ENCODE results near the gene CYP2B6.
A peak's percentile ranks its signal among the peaks of the same experiment; 100 is the strongest.
"Not testable (repeated sequence)": the region's sequence is repeated elsewhere in the genome, so short reads cannot be mapped to it uniquely, and the experiment has no call there.

The CYP2B6 gene

GRCh38 chr19:40981591-40981990 is 9.5 kb upstream of the CYP2B6 start:
- no peak for DNase-seq

- peak; percentile 14 for DNase-seq
These were observed 8.4 kb upstream of the CYP2B6 start for GRCh38 chr19:40982594-40983101.

DNA sequence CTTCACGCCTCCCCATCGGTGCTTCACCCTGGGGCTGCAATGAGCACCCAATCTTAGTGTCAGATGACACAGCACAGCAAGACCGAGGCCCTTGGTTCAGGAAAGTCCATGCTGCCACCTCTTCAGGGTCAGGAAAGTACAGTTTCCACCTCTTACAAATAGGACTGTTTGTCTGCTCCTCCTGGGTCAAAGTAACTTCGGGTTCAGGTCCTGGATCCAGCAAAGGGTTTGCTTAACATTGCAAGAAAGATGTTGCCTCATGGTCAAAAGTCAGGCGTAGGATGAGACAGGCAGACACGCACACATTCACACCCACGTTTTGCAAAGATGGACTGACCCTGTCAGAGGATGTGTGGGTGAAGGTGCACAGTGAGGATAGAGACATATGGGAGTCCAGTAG is 1.6 kb upstream of the CYP2B6 start:
- DNase-seq: no peak

GRCh38 chr19:40995355-40995754 is 4.3 kb downstream of the CYP2B6 start:
- no peak for DNase-seq

DNA sequence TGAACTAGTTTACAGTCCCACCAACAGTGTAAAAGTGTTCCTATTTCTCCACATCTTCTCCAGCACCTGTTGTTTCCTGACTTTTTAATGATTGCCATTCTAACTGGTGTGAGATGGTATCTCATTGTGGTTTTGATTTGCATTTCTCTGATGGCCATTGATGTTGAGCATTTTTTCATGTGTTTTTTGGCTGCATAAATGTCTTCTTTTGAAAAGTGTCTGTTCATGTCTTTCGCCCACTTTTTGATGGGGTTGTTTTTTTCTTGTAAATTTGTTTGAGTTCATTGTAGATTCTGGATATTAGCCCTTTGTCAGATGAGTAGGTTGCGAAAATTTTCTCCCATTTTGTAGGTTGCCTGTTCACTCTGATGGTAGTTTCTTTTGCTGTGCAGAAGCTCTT is 7.9 kb downstream of the CYP2B6 start:
- DNase-seq: not testable (repeated sequence)

DNA sequence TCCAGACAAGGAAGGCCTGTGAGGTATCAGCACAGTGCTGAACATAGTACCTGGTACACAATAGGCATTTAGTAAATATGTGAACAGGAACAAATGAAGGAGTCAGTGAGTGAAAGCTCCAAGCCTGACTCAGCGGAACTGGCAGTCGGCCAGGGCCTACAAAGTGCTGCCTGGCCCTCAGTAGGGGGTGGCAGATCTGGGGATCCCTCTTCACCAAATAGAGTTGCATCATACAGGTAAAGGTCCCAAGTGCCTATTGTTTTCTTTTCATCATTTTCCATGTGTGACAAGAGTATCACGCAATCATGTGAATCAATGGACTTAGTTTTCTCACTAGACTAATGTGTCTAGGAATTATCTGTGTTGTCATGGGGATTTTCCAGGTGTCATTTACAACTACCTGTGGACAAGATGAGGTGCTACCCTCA is 9.2 kb downstream of the CYP2B6 start:
- DNase-seq: no peak

DNA sequence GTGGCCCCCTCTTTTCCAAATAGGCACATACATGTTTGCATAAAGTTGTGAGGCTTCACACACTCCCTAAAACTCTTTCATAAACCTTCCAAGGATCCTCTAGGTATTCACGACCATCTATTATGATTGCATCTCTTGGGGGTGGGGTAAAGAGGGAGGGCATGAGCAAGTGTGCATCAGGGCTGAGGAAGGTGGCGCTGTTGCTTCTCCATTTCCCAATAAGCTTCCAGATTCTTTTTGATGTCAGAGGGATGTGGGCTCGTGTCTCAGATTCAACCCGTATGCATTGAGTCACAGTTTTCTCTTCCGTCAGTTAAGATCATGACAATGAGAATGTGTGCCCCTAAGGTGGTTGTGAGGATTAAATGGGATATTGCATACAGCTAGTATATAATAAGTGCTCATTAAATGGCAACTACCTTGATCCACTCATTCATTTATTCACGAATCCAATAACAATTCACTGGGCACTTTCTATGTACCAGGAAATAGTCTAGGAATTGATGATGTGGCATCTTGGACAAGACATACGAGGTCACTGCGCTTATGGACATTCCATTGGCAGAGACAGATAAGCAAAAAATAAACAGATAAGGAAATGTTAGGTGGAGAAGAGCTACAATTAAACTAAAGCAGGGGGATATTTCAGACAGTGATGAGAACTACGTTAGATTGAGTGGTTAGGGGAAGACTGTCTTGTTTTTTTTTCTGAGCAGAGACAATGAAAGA is 10.3 kb downstream of the CYP2B6 start:
- DNase-seq: no peak

DNA sequence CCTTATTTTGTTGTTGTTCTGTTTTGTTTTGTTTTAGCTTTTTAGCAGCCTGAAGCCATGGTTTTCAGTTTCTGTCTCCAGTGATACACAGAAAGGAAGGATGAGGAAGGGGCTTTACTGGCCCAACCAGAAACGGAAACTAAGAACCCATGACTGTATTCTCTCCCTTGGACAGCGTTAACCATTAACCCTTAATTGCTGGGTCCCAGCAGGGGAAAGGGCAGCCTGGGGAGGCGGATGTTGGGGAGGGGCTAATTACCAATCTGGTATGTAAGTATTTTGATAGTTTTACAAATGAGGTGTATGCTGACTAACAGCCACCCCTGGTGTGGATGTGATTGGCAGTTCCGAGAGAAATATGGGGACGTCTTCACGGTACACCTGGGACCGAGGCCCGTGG is 12.6 kb downstream of the CYP2B6 start:
- not testable (repeated sequence) for DNase-seq

- DNase-seq: no peak
These were observed 18.7 kb downstream of the CYP2B6 start for GRCh38 chr19:41009700-41010235.

DNA sequence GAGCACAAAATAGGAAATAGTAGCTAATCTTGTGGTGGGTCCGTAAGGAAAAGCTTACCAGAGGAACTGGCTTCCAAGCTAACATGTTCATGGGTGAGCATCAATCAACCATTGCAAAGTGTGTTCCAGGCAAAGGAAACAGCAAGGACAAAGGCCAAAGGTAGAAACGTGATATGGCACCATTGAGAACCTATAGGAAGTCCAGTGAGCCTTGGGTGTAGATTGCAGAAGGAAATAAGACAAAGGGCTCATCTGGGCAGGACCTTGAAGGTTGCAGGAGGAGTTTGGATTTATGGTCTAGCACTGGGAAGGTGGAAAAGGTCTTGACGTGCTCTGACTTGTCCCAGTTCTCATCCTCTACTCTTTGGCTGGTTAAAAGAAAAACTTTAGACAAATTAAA is 22.3 kb downstream of the CYP2B6 start:
- DNase-seq: no peak

- no peak for DNase-seq
These were observed 23.6 kb downstream of the CYP2B6 start for GRCh38 chr19:41014643-41015042.

- DNase-seq: no peak
These were observed 25.5 kb downstream of the CYP2B6 start for GRCh38 chr19:41016488-41017071.

DNA sequence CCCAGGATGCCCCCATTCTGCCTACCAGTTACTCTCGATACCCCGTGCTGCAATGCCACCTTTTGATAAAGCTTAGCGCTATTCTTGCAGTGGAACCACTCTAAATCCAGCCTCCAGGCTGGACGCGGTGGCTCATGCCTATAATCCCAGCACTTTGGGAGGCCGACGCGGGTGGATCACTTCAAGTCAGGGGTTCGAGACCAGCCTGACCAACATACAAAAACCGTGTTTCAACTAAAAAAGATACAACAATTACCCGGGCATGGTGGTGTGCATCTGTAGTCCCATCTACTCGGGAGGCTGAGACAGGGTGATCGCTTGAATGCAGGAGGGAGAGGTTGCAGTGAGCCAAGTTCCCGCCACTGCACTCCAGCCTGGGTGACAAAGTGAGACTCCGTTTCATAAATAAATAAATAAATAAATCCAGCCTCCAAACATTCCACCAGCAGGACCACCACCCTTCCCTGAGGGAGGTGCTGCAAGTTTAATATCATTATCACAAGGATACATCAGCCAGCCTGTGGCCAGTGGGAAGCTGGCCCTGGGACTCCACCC is 27.7 kb downstream of the CYP2B6 start:
- DNase-seq: no peak

DNA sequence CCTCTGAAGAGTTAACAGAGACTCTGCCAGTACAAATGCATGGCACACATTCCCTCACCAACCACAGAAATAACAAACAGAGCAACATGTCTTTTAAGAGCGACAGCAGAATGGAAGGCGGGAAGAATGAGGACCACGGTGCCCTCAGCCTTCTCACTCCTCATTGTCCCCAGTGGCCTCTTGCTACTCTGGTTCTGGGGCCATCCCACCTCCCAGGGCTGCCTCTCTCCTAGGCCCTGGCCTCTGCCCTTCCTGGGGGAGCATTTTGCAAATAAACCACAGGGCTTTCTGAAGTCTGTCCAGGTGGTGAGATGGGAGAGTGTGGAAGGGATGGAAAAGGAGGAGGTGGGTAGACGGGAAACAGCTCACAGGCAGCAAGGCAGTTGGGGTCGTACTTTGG is 28.3 kb downstream of the CYP2B6 start:
- no peak for DNase-seq

GRCh38 chr19:41023193-41023592 is 32.1 kb downstream of the CYP2B6 start:
- DNase-seq: no peak

DNA sequence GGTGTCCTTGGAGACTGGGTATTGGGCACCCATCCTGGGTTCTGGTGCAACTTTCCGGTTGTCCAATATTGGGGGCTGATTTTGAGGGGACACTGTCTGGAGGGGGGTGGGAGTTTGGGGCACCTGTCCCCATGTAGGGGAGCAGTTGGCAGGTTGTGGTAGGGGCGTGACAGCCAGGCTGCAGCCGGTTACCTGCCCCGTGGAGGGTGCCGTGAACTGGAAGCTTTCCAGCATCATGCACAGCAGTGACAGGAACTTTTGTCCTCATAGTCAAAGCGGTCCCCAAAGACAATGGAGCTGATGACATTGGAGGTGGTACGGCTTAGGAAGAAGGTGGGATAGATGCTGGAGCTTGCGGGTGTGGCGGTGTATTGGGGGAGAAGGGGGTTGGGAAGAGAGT is 34.3 kb downstream of the CYP2B6 start:
- no peak for DNase-seq

DNA sequence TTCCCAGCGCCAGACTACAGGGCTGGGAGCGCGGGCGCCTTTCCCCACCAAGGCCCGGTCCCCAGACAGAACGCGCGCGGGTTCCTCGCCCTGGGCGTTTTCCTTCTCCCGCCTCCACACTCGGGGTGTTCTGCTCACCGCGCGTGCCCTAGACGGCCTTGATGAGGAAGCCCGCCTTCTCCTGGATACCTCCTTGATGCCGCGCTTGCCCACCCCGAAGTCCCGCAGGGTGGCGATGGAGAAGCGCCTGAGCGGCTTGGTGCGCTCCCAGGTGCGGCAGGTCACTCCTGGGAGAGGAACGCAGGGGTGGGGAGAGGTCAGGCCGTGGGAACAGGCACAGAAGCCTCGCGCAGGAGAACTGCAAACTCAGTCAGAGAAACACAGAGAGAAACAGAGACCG is 34.8 kb downstream of the CYP2B6 start:
- no peak for DNase-seq

GRCh38 chr19:41027273-41027967 is 36.3 kb downstream of the CYP2B6 start:
- DNase-seq: no peak

DNA sequence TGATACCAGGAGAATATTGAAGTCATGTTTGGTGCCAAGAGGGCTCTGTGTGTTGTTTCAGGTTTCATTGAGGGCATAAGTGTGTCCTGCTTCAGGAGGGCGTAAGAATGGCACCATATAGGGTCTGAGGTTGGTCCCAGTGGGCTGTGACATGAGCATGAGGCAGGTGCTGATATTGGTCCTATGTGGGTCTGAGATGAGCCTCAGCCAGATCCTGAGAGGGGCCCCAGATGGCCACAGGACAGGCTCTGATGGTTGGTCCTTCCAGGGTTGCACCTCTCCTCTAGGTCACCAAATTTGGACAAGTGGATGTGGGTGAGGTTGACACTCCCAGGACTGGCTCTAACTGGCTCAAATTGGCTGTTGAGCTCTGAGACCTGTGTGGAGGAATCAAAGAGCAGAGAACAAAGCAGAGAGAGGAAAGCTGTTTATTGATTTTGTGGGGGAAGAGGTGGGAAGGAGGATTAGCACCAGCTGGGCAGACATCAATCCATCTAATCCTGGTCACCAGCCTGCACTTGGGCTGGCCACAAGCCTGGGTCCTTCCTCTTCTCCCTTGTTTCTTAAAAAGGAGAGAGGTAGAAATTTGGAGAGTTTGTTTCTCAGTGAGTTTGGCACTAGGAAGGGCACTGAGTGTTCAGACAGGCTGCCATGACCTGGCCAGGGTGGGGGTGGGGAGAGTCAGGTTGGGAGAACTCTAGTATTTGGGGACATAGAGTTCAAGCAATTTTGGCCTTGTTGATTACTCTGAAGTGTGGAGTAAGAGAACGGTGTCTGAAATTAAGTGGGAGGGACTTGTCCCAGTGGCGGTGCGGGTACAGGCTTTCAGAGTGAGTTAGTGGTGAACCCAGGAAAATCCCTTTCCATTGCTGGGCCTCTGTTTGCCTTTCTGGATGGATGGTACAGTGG is 38.7 kb downstream of the CYP2B6 start:
- no peak for DNase-seq

DNA sequence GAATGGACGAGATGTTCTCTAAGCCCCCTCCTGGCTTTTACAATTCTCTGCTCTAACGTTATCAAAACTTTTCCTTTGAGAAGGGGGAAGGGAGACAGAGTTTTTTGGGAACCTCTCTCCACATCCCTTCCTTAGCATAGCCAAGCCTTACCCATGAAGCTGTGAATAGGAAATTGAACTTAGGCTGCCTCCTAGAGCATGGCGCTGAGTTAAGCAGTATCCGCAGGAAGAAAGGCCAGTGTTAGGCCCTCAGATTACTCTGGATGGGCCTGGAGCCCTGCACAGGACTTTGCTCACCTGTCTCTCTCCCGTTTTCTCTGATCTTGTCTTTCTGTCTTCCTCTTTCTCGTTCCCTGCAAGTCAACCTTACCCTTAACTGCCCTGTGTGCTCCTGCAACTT is 39.6 kb downstream of the CYP2B6 start:
- DNase-seq: no peak

DNA sequence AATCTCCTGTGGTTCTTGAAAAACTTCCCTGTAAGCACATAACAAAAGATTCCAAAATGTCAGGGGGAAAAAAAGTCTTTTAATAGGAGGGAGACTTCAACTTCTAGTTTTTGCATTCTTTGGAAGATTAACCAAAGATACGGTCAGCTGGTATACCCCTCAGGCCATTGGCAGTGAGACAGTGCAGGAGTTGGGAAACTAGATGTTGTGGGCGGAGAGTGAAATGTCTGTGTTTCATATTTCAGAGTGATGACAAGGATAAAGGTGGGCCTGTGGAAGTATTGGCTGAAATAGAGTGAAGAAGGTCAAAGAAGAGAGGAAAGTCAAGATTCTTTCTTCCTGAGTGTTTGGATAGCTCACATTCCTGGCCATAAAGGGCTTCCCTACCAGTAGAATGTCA is 40.8 kb downstream of the CYP2B6 start:
- DNase-seq: no peak

DNA sequence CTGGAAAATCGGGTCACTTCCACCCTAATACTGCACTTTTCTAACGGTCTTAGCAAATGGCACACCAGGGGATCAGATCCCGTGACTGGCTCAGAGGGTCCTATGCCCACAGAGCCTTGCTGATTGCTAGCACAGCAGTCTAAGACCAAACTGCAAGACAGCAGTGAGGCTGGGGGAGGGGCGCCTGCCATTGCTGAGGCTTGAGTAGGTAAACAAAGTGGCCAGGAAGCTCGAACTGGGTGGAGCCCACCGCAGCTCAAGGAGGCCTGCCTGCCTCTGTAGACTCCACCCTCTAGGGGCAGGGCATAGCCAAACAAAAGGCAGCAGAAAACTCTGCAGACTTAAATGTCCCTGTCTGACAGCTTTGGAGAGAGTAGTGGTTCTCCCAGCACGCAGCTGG is 42.2 kb downstream of the CYP2B6 start:
- DNase-seq: not testable (repeated sequence)

Measured in MV-4-11 (cell line).